ENCODE results near the gene GLIS1.

Gene GLIS1

DNA sequence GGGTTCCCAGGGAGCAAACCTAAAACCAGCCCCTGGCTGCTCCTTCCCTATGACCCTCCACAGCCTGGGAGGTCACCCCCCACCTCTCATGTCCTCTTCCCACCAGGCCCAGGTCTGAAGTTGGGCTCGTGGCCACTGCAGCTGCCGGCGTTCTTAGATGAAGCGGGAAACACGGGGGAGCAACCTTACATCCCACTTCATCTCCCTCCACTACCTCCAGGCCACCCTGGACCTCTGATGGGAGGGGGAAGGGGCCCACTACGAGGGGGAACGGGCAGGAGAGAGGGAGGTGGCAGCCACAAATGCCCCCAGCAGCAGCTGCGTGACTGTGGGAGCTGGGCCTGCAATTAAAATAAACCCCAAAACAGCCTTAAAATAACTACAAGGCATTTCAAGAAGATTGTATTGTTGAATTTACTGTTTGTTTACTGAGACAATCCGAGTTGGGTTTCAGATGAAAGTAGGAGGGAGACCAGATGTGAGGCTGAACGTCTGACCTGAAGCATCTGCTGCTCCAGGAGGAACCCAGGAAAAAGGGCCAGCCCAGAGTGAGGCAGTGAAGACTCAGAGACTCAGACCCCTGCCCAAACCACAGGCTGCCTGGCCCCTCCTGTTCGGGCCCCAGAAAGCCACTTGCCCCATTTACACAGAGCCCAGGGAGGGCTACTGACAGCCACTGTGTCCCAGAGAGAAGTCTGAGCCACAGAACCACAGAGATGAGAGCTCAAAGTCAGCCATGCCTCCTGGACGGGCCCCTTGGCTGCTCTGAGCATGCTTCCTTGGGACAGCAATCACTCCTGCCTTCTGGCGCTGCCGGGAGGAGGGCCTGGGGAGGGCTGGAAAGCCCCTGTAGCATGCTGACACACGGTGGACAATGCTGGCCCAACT lies 59.8 kb downstream of the GLIS1 start:
- no peak for DNase-seq (ENCODE audit: low spot score)

DNA sequence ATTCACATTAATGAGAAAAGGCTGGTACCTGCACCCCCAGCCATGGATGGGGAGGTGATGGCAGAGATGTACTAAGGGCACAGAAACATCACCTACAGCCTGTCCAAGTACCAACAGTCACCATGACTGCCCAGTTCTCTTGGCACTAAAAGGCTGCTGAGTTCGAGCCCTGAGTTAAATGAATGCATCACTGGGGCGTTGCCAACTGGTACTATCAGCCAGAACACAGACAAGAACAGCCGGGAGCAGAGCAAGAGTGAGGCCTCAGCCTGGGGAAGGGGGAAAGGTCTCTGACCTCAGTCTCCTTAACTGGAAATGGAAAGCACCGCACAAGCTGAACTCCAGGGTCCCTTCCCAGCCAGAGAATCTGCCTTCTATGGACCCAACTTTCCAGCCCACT lies 60.5 kb downstream of the GLIS1 start:
- DNase-seq (ENCODE audit: low spot score): no peak

GRCh38 chr1:53678046-53678445 lies 60.9 kb downstream of the GLIS1 start:
- no peak for DNase-seq (ENCODE audit: low spot score)

DNA sequence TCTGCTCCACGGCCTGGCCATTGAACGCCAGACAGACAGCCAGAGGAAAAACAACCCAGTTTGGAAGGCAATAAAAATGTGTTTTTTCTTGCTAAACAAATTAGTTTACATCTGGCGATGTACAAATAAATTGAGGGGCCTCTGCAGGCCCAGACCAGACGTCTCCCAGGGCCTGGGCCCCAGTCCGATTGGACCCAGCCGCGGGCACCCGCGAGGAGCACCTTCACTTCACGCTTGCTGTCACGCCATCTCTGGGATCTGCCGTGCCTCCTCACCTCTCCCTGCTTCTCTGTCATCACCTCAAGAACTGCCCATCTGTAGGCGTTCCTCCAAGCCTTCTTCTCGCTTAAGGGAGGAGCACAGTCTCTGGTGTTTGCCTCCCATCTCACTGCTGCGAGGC lies 61.5 kb downstream of the GLIS1 start:
- no peak for DNase-seq (ENCODE audit: low spot score)

DNA sequence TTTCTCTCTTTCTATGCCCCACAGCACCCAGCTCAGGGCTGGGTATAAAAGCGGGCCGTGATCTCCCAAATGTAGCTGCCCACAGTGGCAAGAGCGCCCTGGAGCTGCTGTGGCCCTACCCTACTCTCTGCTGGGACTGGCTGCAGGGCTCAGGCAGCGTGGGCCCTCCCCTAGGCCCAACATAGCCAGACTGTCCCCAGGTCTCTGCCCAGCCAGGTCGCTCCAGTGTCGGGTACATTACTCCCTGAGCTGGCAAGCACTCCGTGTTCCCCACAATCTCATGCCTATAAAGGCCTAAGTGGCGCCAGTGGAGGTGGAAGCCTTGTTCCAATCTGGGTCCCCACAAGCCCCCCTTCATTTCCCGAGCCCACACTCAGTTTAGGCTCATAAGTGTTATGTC lies 66.2 kb downstream of the GLIS1 start:
- DNase-seq (ENCODE audit: low spot score): no peak

- no peak for DNase-seq (ENCODE audit: low spot score)
These were observed 66.7 kb downstream of the GLIS1 start for GRCh38 chr1:53672243-53672642.

DNA sequence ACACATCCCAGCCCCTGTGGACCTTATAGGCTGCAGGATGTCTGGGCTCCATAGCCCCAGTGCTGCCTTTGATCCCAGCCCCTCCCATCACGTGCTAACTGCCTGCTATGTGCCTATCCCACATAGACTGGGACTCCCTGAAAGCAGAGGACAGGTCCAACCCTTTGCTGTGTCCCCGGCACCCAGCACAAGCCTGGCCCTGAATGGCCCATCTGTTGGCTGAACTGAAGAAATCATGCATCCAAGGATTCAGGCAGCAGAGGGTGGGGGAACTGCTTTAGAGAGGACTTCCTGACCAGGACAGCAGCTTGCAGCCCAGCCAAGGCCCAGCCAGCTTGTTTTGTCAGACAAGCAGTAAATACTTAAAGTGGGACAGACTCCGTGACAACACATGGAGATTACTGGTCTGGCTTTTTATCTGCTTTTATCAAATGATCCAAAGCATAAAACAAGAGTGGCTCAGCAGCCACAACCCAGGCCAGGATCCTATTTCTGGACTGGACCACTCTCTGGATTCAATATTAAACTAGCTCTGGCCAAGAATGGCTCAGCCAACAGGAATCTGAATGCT lies 69.3 kb downstream of the GLIS1 start:
- no peak for DNase-seq (ENCODE audit: low spot score)

GRCh38 chr1:53666566-53666965 lies 72.4 kb downstream of the GLIS1 start:
- DNase-seq (ENCODE audit: low spot score): no peak

GRCh38 chr1:53665996-53666395 lies 73.0 kb downstream of the GLIS1 start:
- DNase-seq (ENCODE audit: low spot score): no peak

DNA sequence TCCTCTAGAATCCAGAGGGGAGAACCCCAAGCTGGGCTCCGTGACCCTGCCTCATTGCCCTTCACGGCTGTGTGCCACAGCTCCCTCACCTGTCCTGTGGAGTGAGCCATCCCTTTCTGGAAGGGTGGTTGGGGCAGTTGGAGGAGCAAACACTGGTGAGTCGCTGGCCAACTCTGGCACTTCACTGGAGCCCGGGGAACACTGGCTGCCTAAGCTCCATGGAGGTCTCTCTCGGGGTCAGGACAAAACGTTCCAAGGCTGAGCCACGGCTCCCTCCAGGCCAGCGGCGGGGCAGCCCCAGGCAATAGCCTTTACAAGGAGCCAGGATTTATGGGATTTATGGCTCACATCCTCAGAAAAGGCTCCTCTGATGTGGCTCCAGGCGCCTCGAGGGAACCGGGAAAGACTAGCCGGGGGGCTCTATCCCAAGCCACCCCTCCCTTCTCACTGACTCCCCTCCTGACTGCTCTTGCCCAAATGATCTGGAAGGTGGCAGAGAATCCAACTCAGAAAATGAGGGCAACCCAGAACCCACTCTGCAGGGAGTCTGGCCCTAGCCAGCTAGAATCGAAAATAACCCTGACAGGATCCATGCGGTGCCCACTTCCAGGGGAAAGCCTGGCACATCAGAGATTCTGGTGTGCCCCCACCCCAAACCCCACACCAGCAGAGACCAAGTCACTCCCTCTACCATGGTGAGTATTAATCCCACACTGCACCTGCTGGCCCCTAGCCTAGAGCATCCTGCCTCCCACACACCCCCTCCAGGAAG lies 75.2 kb downstream of the GLIS1 start:
- no peak for DNase-seq (ENCODE audit: low spot score)

GRCh38 chr1:53662951-53663350 lies 76.0 kb downstream of the GLIS1 start:
- no peak for DNase-seq (ENCODE audit: low spot score)

GRCh38 chr1:53662169-53662568 lies 76.8 kb downstream of the GLIS1 start:
- no peak for DNase-seq (ENCODE audit: low spot score)

- no peak for DNase-seq (ENCODE audit: low spot score)
These were observed 77.5 kb downstream of the GLIS1 start for GRCh38 chr1:53661496-53661895.

- no peak for DNase-seq (ENCODE audit: low spot score)
These were observed 78.3 kb downstream of the GLIS1 start for GRCh38 chr1:53660666-53661065.

GRCh38 chr1:53659436-53659835 lies 79.5 kb downstream of the GLIS1 start:
- DNase-seq (ENCODE audit: low spot score): no peak

DNA sequence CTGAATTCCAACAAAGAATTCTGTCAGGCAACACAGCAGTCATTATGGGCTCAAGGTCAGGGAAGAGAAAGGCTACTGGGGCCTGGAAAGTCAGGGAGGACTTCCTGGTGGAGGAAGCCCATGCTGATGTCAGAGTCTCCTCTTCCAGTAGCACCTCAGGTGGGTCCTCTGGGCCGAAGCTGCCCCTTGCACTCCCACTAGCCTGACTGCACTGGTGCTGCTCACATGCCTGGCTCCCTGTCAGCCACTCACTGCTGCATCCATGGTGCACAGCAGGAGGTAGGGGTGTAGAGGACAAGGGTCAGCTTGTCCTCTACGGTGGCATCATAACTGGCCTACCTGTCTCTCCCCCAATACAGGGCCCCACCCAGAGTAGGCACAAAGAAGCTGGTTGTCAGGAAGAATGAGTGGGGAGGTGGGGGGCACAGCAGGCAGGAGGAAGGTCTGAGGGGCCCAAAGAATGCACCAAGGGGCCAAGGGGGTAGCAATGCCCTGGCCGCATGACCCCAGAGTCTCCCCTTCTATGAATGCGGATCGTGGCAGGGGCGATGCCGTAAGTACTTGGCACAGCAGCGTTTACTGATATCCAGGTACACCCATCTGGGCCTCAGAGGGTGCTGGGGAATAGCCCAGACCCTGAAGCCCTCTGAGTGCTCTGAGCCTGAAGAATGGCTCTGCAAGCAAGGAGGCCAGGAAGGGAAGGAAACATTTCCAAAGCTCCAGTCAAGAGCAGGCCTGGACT lies 80.3 kb downstream of the GLIS1 start:
- no peak for DNase-seq (ENCODE audit: low spot score)

- no peak for DNase-seq (ENCODE audit: low spot score)
These were observed 81.0 kb downstream of the GLIS1 start for GRCh38 chr1:53657891-53658396.

GRCh38 chr1:53657531-53657805 lies 81.5 kb downstream of the GLIS1 start:
- no peak for DNase-seq (ENCODE audit: low spot score)

- DNase-seq (ENCODE audit: low spot score): no peak
These were observed 82.0 kb downstream of the GLIS1 start for GRCh38 chr1:53656747-53657530.

- DNase-seq (ENCODE audit: low spot score): peak; percentile 85
These were observed 82.8 kb downstream of the GLIS1 start for GRCh38 chr1:53655931-53656746.
